HG02970 (cell line): ENCODE results near the gene KRTAP10-12.

Experiments
- ATAC-seq: cut with Tn5 transposase; IDR thresholded peaks from one replicate; pipeline ENCODE4 v1.9.1; 2021; ENCODE audit warnings: mild to moderate bottlenecking, moderate library complexity, moderate number of reproducible peaks; ENCODE audit not compliant: unreplicated experiment, low FRiP score

The KRTAP10-12 gene

DNA sequence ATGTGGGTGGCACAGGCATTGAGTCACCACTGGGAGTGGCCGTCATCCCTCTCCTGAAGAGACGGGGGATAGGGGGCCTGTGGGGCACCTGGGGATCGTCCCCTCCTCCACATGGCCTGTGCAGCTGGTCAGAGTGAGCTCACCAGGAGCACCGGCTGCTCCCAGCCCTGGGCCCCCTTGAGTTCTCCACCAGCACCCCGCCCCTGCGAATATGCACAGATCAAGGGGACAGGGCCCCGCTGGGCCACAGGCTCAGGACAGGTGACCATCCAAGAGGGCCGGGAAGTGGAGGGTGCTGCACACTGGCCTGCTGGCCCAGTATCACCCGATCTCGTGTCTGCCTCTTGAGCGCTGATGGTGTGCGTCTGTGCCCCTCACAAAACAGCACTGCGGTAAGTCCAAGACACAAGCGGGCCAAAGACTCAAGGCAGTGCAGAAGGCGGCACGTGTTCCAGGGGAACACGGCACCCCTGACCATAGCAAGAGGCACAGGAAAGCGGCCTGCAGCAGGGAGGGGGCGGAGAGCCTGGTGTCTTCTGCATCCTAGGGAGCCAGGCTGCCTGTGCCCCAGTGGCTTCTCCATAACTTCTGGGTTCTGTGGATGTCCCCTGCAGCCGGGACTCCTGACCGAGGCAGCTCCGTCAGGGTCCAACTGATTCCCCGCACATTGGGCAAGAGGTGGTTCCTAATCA is 32.5 kb downstream of the KRTAP10-12 start:
- no peak for ATAC-seq

- no peak for ATAC-seq
Measured at GRCh38 chr21:44730028-44730395, 33.0 kb downstream of the KRTAP10-12 start.

DNA sequence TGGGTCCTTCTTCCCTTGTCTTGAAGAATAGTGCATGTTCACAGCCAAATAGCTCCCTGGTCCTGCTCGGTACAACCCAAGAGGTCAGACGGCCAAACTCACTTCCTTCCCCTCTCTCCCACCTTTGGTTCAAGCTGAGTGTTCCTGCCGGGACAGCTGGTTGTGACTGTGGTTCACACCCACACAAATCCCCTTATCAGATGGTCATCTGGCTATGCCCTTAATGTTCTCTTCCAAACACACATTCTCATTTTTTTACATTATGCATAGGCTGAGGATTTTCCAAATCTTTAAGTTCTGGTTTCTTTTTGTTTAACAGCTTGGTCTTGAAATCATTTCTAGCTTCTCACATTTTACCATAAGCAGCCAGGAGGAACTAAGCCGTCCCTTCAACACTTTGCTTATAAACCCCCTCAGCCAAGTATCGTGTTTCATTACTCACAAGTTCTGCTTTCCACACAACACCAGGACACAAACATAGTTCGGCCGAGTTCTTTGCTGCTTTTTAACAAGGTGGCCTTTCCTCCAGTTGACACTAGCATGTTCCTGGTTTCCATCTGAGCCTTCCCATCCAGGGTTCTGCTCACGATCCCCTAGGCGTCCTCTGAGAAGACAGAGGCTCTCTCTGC is 34.1 kb downstream of the KRTAP10-12 start:
- no peak for ATAC-seq

DNA sequence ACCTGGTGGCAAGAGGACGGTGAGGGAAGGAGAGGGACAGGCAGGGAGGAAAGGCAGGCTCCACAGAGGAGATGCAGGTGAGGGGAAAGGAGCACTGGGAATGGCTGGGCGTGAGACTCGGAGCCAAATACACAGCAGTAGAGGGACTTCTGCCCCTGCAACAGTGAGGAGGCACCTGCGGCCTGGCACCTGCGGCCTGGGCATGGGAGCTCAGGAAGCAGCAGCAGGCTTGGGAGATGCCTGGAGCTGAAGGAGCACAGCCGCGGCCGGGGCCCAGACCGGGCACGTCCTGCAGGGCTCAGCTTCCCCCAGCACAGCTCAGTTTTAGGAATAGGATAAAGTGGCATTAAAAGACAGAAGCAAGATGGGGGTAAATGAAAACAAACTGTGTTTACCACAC is 35.3 kb downstream of the KRTAP10-12 start:
- no peak for ATAC-seq

DNA sequence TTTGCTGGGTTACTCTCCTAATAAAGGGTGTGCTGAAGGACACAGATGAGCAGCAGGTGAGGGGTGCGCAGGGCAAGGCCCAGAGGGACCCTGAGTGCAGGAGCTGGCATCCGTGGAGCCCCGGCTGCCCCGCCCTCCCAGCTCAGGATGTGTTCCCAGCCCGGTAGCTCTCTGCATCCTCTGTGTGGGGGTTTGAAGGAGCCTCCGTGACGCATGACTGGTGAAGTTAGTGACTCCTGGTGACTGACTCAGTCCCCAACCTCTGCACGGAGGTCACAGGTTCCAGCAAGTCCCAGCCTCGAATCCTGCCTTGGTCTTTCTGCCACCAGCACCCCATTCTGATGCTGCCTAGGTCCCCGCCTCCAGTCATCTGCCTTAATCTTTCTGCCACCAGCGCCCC is 36.0 kb downstream of the KRTAP10-12 start:
- ATAC-seq: no peak

GRCh38 chr21:44734026-44734745 is 37.2 kb downstream of the KRTAP10-12 start:
- ATAC-seq: no peak

GRCh38 chr21:44734841-44735240 is 37.9 kb downstream of the KRTAP10-12 start:
- no peak for ATAC-seq

- no peak for ATAC-seq
Measured at GRCh38 chr21:44735821-44736220, 38.8 kb downstream of the KRTAP10-12 start.

- ATAC-seq: no peak
Measured at GRCh38 chr21:44736291-44737004, 39.5 kb downstream of the KRTAP10-12 start.

DNA sequence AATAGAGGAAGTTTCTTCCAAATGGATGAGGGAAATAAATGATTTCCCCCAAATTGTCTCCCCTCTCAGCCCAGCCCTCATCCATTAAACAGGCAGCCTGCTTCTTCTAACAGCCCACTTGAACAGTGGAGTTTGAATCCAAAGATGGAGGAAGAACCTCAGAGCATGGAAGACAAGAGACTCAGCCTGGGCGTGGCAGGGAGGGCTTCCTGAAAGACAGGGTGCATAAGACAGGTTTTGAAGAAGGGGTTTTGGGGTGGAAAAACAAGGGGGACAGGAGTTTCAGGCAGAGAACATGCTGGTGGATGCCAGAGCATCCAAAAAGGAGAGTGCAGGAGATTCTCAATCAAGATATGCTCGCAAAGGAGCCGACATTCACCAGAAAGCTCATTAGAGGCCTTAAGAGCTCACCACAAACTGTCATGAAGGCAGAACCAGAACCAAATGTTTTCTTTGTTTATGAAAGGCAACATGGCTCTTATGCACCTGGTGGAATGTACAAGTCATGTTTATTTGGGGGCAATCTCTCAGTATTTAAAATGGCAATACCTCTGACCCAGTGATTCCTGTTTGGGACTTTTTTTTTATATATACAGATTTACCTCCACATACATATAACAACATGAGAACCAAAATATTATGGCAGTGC is 40.9 kb downstream of the KRTAP10-12 start:
- no peak for ATAC-seq

DNA sequence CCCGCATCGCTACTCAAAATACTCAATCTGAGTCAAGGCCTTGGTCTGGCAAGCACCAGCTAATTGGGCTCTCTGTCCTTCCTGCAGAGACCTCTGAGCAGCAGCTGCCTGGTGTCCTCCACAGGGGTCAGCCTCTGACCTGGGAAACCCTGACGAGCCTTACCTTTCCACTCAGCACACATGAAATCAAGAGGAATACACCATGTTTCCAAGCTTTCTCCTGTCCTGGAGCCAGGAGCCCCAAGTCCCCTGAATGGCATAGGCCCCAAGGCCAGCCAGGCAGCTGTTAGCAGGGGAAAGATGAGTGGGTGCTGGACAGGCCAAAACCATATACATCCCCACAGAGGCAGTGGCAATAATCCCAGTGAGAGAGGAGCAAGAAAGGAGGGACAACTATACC is 41.6 kb downstream of the KRTAP10-12 start:
- ATAC-seq: no peak

DNA sequence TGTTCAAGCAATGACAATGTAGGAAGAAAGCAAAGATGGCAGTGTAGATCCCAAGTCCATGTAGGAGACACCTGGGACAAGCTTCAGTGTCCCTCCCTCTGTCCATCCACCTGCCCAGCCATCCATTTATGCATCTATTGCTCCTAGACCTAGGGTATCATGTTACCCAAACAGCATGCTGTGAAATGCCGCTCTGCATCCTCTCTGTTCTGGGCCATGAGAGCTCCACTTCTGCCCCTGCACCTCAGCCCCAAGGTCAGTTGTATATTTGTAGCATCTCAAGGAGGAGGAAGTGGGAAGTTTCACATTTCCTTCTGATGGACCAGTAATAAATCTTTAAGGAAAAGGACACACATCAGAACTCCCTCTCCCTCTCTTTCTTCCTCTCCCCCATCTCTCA is 42.3 kb downstream of the KRTAP10-12 start:
- ATAC-seq: no peak

DNA sequence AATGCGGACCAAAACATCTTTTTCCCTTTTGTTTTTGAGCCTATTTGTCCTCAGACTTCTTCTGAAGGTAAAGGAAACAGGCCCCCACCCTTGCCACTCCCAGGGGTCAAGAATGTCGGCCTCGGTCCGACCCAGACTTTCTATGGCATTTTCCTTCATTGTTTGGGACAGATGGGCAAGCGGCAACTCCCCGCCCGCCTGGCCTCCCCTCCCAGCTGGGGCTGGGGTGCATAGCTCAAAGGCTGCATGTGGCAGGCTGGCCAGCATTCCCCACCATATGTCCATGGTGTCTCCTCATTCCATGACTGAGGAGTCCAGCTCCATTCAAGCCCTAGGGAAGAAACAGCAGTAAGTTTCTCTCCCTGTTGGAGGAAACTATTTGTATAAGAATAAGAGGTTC is 43.8 kb downstream of the KRTAP10-12 start:
- ATAC-seq: no peak

- ATAC-seq: no peak
Measured at GRCh38 chr21:44741921-44742320, 44.9 kb downstream of the KRTAP10-12 start.

- ATAC-seq: no peak
Measured at GRCh38 chr21:44742418-44743153, 45.6 kb downstream of the KRTAP10-12 start.
